Heart left ventricle (tissue), 13 donors: ENCODE measurements around the gene PLA2G6.
"Not testable (repeated sequence)": the region's sequence is repeated elsewhere in the genome, so short reads cannot be mapped to it uniquely, and the experiment has no call there.

ENCODE experiments used
- CTCF ChIP-seq, 12 donors: fragments of 200-600 bp; sonication (generic) in 4 of 12; IDR thresholded peaks; one replicate each; pipeline versions ENCODE4 v1.5.0 to v1.8.0; 2018 to 2022; ENCODE audit warnings: antibody characterized with exemption in 12 of 12, mild to moderate bottlenecking in 5 of 12
- POLR2A ChIP-seq, 2 donors: fragments of 450-650 bp; IDR thresholded peaks; one replicate each; pipeline ENCODE4 v1.6.1; 2017; ENCODE audit warnings: antibody characterized with exemption in 2 of 2, mild to moderate bottlenecking in 2 of 2, moderate library complexity in 2 of 2
- donor health status: ischemic (EF 13 %, LVEDD 7.1; RV severe dilation, severe dysfunction).
- donor health status: DM: no; HTN: yes; CAD: no.
- donor health status: DM: no; HTN: no; CAD: no.
- donor health status: ischemic (EF 25% LVEDD 6.9; RV normal size, moderate dysfunction).
- donor health status: ischemic (EF 25% LVEDD 5.7; RV mildly dilated, moderate dysfunction).
- donor health status: ischemic (EF 35%, LVEDD 5.7; RV mildly dilated, moderate dysfunction).
- donor health status: nonischemic (EF 11% LVEDD 7.7; RV severe dilation, severe dysfunction).
- donor health status: DM: yes; HTN: yes; CAD: no.
- donor health status: PGD.
- donor health status: ischemic (EF 29% LVEDD 5.4; RV normal size, mild dysfunction).
- donor health status: nonischemic (EF 23%, LVEDD 6.1; RV moderate dilation, normal function).

GRCh38 chr22:38118747-38119146, 62.9 kb downstream of the PLA2G6 start:
- not testable (repeated sequence) for TF ChIP-seq CTCF, POLR2A (IDR thresholded peaks at IDR 0.05)
